Femur (tissue), 1 donor: ENCODE measurements around the gene DEPDC7.

ENCODE experiments used
- DNase-seq: peaks from one replicate; pipeline ENCODE4 v3.0.0-alpha.2; 2017

DEPDC7 gene

DNA sequence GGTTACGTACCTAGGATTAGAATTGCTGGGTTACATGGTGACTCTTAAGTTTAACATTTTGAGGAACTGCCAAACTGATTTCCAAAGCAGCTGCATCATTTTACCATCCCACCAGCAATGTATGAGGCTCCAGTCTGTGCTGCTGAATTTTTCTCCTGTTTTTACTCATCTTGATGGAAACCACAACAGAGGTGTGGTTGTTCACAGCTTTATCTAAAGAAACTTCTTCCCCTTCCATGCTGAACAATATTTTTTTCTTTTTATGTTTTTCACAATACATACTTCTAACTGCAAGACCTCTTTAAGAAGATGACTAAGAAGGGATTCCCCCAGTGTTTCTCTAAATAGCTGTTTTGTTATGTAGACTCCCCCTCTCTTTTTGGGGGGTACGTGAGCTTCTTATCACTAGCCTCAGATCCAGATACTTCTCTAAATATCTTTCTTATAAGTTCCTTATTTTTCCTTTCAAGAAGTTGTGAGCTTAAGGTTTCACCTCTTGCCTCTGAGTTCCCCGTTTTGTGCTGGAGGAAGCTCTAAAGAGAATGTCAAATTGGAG, 47.7 kb downstream of the DEPDC7 start:
- DNase-seq, result no peak

- DNase-seq, result no peak
Measured at GRCh38 chr11:33064033-33064825, 48.6 kb downstream of the DEPDC7 start.

- no peak for DNase-seq
Measured at GRCh38 chr11:33064866-33065265, 49.2 kb downstream of the DEPDC7 start.

- DNase-seq, result peak; percentile 67
Measured at GRCh38 chr11:33065445-33066178, 49.9 kb downstream of the DEPDC7 start.

DNA sequence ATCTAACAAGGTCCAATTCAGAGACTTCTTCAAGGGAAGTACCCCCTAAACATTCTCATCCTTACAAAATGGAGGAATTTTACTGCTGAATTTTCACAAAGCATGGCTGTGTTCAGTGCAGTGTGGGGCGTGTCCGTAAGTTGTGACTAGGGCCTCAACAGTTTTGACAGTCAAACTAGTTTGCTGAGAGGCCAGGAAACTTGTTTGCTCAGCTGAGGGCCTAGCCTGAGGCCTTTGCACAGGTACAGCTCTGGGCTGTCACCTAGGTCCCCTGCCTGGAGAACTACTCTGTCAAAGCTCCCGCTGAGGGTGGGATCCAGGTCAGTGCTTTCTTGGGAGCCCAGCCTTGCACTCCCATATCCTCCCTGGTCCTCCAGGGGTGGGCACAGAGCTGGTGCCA, 51.6 kb downstream of the DEPDC7 start:
- DNase-seq, result no peak

GRCh38 chr11:33068611-33069340, 53.1 kb downstream of the DEPDC7 start:
- DNase-seq, result no peak

GRCh38 chr11:33072465-33072864, 56.8 kb downstream of the DEPDC7 start:
- no peak for DNase-seq
